GM18519 (cell line): Measurements from ENCODE around the gene PCTP.

Experiments used
- ATAC-seq: cut with Tn5 transposase; IDR thresholded peaks from one replicate; pipeline ENCODE4 v1.9.1; 2021; ENCODE audit warnings: mild to moderate bottlenecking, moderate library complexity; ENCODE audit not compliant: unreplicated experiment, low FRiP score

Gene PCTP

GRCh38 chr17:55750750-55751657 lies at the start of gene PCTP:
Gene PCTP, plus strand, starts transcription at chr17:55751051. Its CDS starts 53 bp downstream, at chr17:55751104.
- peak; percentile 93 for ATAC-seq

DNA sequence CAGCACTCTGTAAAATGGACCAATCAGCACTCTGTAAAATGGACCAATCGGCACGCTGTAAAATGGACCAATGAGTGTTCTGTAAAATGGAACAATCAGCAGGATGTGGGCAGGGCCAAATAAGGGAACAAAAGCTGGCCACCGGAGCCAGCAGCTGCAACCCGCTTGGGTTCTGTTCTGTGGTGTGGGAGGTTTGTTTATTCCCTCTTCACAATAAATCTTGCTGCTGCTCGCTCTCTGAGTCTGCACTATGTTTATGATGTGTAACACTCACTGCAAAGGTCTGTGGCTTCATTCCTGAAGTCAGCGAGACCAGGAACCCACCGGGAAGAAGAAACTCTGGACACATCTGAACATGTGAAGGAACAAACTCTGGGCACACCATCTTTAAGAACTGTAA lies 48.7 kb upstream of the PCTP start:
- no peak for ATAC-seq

- ATAC-seq: no peak
These were observed 46.5 kb upstream of the PCTP start for GRCh38 chr17:55704401-55704800.

DNA sequence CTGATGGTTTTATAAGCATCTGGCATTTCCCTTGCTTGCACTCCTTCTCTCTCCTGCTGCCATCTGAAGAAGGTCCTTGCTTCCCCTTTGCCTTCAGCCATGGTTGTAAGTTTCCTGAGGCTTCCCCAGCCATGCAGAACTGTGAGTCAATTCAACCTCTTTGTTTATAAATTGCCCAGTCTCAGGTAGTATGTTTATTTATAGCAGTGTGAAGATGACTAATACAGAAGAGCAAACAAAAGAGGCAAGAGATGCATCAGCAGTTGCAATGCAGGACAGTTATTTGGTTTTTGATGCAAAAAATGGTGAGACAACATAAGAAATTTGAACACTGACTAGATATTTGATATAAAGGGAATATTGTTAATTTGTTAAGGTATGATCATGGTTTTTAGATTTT lies 45.0 kb upstream of the PCTP start:
- peak; percentile 90 for ATAC-seq

GRCh38 chr17:55706808-55707773 lies 43.8 kb upstream of the PCTP start:
- ATAC-seq: no peak

DNA sequence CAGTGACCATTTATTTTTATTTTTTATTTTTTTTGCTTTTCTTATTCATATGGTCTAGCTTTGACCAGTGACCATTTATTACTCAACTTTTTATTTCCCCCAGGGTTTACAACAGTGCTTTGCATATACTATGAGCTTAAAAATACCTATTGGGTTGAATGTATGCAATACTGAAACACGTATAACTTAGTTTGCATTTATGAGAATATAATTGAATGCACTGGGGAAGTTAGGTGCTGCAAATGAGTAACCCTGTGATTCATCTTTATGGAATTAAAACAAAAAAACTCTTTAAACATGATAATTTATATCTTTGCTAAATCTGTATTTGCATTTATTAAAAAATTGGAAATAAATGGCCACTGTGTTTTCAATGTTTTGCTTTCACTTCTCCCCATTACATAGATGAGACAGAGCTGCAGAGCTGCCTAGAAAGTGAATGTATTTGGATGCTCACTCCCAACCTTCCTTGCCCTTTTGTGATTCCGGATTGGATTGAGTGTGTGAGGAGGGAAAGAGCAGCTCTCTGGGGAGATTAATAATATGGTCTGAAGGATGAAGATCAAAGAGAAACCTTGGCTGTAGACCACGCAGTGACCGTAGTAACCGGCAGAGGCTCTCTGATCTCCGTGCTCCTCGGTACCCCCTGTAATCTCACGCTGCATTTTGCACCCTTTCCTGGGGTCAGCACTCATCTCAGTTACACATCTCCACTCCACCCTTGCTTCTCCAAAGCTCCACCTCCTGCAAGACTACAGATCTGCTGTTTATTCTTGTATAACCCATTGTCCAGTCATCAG lies 42.5 kb upstream of the PCTP start:
- no peak for ATAC-seq

DNA sequence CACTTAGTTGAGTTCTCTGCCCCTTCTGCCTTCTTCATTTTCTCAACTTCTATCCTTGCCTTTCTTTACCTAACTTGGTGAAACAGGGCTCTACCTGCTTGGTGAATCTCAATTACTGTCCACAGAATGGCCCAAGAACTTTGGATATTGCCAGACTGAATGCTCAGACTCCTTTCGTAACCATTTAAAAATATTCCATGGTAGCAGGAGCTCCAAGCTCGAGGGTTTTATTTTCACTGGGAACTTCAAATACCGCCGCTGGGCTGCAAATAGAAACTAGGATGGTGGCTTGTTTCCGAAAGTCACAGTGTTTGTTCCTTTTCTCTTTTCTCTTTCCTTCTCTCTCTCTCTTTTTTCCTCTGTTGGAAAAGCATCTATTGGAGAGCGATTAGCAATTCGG lies 41.4 kb upstream of the PCTP start:
- no peak for ATAC-seq

GRCh38 chr17:55709984-55710383 lies 40.9 kb upstream of the PCTP start:
- ATAC-seq: no peak

DNA sequence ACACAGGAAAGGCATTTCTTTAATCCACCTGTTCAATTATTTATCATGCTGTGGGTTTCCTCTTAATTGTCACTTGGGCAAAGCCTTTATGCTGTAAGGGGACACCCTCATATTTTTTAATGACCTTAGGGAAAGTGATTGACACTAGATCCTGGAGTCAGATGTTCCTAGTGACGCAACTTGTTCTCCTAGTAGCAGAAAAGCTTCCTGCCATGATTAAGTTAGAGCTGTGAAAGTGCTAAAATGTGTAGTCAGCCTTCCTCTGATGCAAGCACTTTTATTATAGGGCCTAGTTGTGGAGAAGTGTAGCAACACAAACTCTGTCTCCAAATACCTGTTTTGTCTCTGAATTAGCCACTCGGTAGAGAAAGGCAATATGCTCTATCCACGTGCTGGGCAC lies 40.4 kb upstream of the PCTP start:
- ATAC-seq: no peak

DNA sequence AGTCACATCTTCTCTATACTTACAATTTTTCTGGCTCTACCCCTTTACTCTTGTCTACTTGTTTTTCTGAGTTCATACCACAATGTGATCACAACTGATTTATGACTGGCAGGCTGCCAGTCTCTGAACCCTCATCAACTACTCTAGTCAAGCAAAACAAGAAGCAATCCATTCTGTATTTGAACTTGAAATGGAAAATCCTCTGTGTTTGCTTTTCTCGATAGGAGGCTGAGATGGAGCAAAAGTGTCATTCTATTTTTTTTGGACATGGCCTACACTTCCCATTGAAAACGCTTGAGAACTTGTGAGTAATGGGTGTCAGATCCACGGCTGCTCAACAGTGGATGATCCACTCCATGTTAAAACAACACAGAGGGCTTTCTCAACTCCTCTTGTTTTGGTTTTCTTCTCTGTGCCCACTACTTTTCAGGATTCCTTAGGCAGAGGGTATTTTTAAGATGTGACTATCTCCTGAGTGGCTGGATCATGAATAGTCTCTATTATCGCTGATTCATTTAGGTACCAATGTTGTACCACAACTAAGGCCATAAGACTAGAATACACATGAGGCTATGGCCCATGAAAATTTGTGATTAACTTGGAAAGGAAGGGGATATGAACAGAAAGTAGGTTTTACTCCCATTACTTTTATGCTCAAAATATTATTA lies 39.9 kb upstream of the PCTP start:
- ATAC-seq: no peak

DNA sequence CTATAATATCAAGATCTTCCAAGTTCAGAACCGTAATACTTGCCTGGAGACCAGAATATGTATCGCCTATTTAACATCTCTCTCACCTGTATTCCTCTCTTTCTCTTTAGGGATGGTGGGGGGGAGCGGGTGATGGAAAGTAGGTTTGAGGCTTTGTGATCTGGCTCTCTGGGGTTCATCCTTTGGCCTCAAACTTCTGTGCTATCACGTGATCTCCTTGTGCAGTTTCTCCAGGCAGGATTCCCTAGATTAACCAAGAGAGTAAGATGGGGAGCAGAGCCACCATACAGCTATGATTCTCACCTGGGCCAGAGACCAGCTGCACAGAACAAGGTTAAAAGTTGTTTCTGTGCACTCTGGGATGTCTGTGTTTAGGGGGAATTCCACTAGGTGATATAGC lies 33.4 kb upstream of the PCTP start:
- no peak for ATAC-seq

GRCh38 chr17:55717898-55718735 lies 32.7 kb upstream of the PCTP start:
- peak; percentile 46 for ATAC-seq

GRCh38 chr17:55720919-55721836 lies 29.7 kb upstream of the PCTP start:
- no peak for ATAC-seq

DNA sequence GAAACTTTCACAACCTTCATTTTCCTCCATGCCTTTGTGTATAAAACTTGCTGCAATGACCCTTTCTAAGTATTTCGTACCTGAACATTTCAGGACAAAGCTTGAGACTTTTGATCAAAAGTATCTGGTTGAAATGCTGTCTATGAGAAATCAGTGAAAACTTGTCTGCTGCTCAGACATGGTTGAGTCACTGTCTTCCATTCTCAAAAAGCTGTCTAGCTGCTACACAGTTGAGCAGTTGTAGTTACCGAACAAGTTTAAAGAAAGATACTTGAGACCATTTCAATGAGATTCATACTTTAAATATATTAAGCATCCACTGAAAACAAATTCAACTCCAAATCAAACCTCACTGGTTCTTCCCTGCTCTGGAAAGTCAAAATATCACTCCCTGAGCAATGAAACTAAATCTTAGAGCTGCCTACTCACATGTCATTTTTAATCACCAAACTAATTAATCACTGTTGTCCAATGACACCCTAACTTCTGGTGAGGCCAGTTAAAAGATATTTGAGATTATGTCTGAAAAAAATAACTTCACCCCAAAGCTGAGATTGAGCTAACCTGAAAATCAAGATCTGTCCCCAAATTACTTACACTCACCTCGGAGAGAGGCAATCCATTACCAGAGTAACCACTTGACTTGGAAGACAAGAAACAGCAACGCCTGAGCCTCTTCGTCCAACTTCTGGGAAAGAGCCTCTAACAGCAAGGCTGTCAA lies 28.7 kb upstream of the PCTP start:
- ATAC-seq: no peak

- no peak for ATAC-seq
These were observed 27.9 kb upstream of the PCTP start, which contains the start of gene TMEM100 for GRCh38 chr17:55722742-55723487. Gene TMEM100, minus strand, starts transcription at chr17:55722864. Its CDS starts 1,794 bp downstream, at chr17:55721070.

DNA sequence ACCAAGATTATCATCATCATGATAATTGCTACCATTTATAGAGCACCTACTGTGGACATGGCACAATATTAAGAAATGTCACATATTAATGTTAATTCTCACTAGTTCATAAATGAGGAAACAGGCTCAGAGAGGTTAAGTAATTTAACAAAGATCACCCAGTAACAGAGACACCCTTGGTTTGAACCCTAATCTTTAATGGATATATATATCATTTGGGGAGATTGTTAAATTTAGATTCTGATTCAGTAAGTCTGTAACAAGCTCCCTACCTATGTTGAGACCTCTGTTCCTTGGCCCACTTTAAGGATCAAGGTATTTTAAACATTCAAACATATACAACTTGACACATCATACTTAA lies 27.4 kb upstream of the PCTP start:
- no peak for ATAC-seq

DNA sequence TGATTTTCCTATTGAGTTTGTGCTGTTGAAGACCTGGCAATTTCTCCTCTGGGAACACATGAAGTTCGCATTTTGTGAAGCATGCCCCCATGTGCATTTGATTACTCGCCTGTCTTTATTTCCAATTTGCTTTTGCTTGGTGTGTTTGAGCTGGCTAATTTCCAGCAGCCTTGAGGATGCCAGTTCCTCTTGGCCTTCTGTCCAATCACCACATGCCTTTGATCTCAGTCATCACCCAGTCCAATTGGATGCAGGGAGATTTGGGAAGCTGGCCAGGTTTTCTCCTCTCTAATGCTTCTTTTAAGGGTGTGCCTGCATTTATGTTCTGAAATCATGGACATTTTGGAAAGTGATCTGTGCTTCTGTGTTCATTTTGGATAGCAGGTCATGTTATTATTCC lies 24.4 kb upstream of the PCTP start:
- ATAC-seq: no peak
